Measurements from ENCODE around the gene PCIF1. TPM values are rescaled to one million over a fixed set of nuclear protein-coding genes. Genes with fewer than 3 reads are reported as not detected.
"Not testable (repeated sequence)": the region's sequence is repeated elsewhere in the genome, so short reads cannot be mapped to it uniquely, and the experiment has no call there.

PCIF1 gene
- total RNA-seq, 2 experiments from 2014 or later: 24.0 to 27.4 TPM

DNA sequence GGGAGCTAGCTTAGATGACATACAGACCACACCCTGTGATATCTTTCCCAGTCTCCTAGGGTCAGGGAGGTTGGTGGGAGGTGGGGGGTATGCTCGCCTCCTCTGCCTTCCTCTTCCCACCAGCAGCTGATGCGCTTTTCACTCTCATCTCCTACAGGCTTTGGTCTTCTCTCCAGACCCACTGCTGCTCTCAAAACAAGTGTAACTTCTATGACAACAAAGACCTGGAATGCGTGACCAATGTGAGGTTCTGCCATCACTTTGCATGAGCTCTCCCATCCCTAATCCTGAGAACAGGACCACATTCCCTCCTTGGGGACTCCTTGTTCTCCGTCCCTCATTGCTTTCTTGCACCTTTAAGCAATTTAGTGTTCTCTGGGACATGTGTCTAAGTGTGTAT lies 40.7 kb upstream of the PCIF1 start:
- Mint-ChIP-seq H3K4me3 (no peak overlapping the region), H3K36me3 (ENCODE audit: low read depth) (peaks cover 18% of the 10 kb centered on the region), H3K27ac (no peak overlapping the region), H3K9me3 (ENCODE audit: low read depth) (no peaks in the 10 kb centered on the region), H3K4me1 (peaks cover 31% of the 10 kb centered on the region), H3K27me3 (no peaks in the 10 kb centered on the region)
- ChIA-PET CTCF (no interaction called here), POLR2A (no interaction called here)
- ATAC-seq (no peak), DNase-seq (no peak)
- intact Hi-C loops (cut with DNase I, micrococcal nuclease): no loop called here

GRCh38 chr20:45894797-45895196 lies 39.7 kb upstream of the PCIF1 start:
- Mint-ChIP-seq H3K9me3 (ENCODE audit: low read depth) (no peaks in the 10 kb centered on the region), H3K27ac (no peak overlapping the region), H3K27me3 (no peaks in the 10 kb centered on the region), H3K4me1 (peaks cover 25% of the 10 kb centered on the region), H3K4me3 (no peak overlapping the region), H3K36me3 (ENCODE audit: low read depth) (peaks cover 18% of the 10 kb centered on the region)
- CTCF ChIA-PET: no interaction called here
- POLR2A ChIA-PET: no interaction called here
- ATAC-seq (no peak), DNase-seq (no peak)
- intact Hi-C loops (cut with DNase I, micrococcal nuclease): no loop called here

- Mint-ChIP-seq H3K27me3 (no peaks in the 10 kb centered on the region), H3K36me3 (ENCODE audit: low read depth) (peaks cover 18% of the 10 kb centered on the region), H3K27ac (no peak overlapping the region), H3K9me3 (ENCODE audit: low read depth) (no peaks in the 10 kb centered on the region), H3K4me3 (no peak overlapping the region), H3K4me1 (peaks cover 18% of the 10 kb centered on the region)
- ATAC-seq: no peak
- intact Hi-C loops (cut with DNase I, micrococcal nuclease): no loop called here
- ChIA-PET POLR2A (no interaction called here), CTCF (no interaction called here)
- DNase-seq: no peak
Observed at GRCh38 chr20:45896641-45897161, 37.8 kb upstream of the PCIF1 start.

GRCh38 chr20:45897289-45897688 lies 37.2 kb upstream of the PCIF1 start:
- ChIA-PET CTCF (no interaction called here), POLR2A (no interaction called here)
- H3K27ac Mint-ChIP-seq: no peak overlapping the region
- H3K9me3 Mint-ChIP-seq (ENCODE audit: low read depth): no peaks in the 10 kb centered on the region
- intact Hi-C loops (cut with DNase I, micrococcal nuclease): no loop called here
- DNase-seq: no peak
- H3K36me3 Mint-ChIP-seq (ENCODE audit: low read depth): peaks cover 18% of the 10 kb centered on the region
- no peak for ATAC-seq
- no peak overlapping the region for H3K4me3 Mint-ChIP-seq
- no peaks in the 10 kb centered on the region for H3K27me3 Mint-ChIP-seq
- peaks cover 14% of the 10 kb centered on the region for H3K4me1 Mint-ChIP-seq

- Mint-ChIP-seq H3K27me3 (no peaks in the 10 kb centered on the region), H3K9me3 (ENCODE audit: low read depth) (no peaks in the 10 kb centered on the region), H3K4me3 (no peak overlapping the region), H3K4me1 (peaks cover 10% of the 10 kb centered on the region), H3K27ac (no peak overlapping the region), H3K36me3 (ENCODE audit: low read depth) (peaks cover 14% of the 10 kb centered on the region)
- ATAC-seq: no peak
- intact Hi-C loops (cut with DNase I, micrococcal nuclease): no loop called here
- ChIA-PET POLR2A (no interaction called here), CTCF (no interaction called here)
- DNase-seq: no peak
Observed at GRCh38 chr20:45897692-45898091, 36.8 kb upstream of the PCIF1 start.

GRCh38 chr20:45898285-45898684 lies 36.2 kb upstream of the PCIF1 start:
- Mint-ChIP-seq H3K27ac (no peak overlapping the region), H3K4me1 (peaks cover 5% of the 10 kb centered on the region), H3K4me3 (no peak overlapping the region), H3K27me3 (no peaks in the 10 kb centered on the region), H3K9me3 (ENCODE audit: low read depth) (no peaks in the 10 kb centered on the region), H3K36me3 (ENCODE audit: low read depth) (peaks cover 14% of the 10 kb centered on the region)
- DNase-seq (no peak), ATAC-seq (no peak)
- intact Hi-C loops (cut with DNase I, micrococcal nuclease): no loop called here
- ChIA-PET CTCF (no interaction called here), POLR2A (interaction anchor here (0.6 kb wide), 1 partner anchor 19 kb away, joined by 3 read pairs; no protein-coding TSS in a partner anchor)

- no peak overlapping the region for H3K4me3 Mint-ChIP-seq
- ChIA-PET POLR2A (interaction anchor here (0.5 kb wide), 1 partner anchor 144 kb away, joined by 7 read pairs; no protein-coding TSS in a partner anchor), CTCF (no interaction called here)
- no peaks in the 10 kb centered on the region for H3K9me3 Mint-ChIP-seq (ENCODE audit: low read depth)
- no peaks in the 10 kb centered on the region for H3K4me1 Mint-ChIP-seq
- no peak for ATAC-seq
- intact Hi-C loops (cut with DNase I, micrococcal nuclease): no loop called here
- peaks cover 9% of the 10 kb centered on the region for H3K36me3 Mint-ChIP-seq (ENCODE audit: low read depth)
- no peak overlapping the region for H3K27ac Mint-ChIP-seq
- DNase-seq: no peak
- no peaks in the 10 kb centered on the region for H3K27me3 Mint-ChIP-seq
Observed at GRCh38 chr20:45899046-45899835, 35.2 kb upstream of the PCIF1 start.

- ATAC-seq; H3K27ac Mint-ChIP-seq; H3K9me3 Mint-ChIP-seq (ENCODE audit: low read depth); DNase-seq; H3K4me1 Mint-ChIP-seq; H3K4me3 Mint-ChIP-seq; H3K27me3 Mint-ChIP-seq; H3K36me3 Mint-ChIP-seq (ENCODE audit: low read depth); POLR2A ChIA-PET; intact Hi-C loops (cut with DNase I, micrococcal nuclease): not testable (repeated sequence)
- CTCF ChIA-PET: interaction anchor here (1.1 kb wide), 1 partner anchor 76 kb away, joined by 3 read pairs; no protein-coding TSS in a partner anchor
Observed at GRCh38 chr20:45901332-45901731, 33.2 kb upstream of the PCIF1 start.

GRCh38 chr20:45902199-45902701 lies 32.2 kb upstream of the PCIF1 start:
- ChIA-PET CTCF (interaction anchor here (0.5 to 1.1 kb wide), 3 partner anchors 22 to 99 kb away, joined by 3 read pairs; no protein-coding TSS in a partner anchor), POLR2A (interaction anchor here (0.7 kb wide), 1 partner anchor 33 kb away, joined by 3 read pairs; no protein-coding TSS in a partner anchor)
- ATAC-seq (no peak), DNase-seq (no peak)
- no peaks in the 10 kb centered on the region for H3K4me1 Mint-ChIP-seq
- no peak overlapping the region for H3K27ac Mint-ChIP-seq
- no peaks in the 10 kb centered on the region for H3K27me3 Mint-ChIP-seq
- no peaks in the 10 kb centered on the region for H3K9me3 Mint-ChIP-seq (ENCODE audit: low read depth)
- intact Hi-C loops (cut with DNase I, micrococcal nuclease): no loop called here
- no peak overlapping the region for H3K4me3 Mint-ChIP-seq
- H3K36me3 Mint-ChIP-seq (ENCODE audit: low read depth): peaks cover 2% of the 10 kb centered on the region

GRCh38 chr20:45904583-45905504 lies 29.6 kb upstream of the PCIF1 start:
- Mint-ChIP-seq H3K4me3 (no peak overlapping the region), H3K27ac (no peak overlapping the region), H3K9me3 (ENCODE audit: low read depth) (no peaks in the 10 kb centered on the region), H3K4me1 (no peaks in the 10 kb centered on the region), H3K36me3 (ENCODE audit: low read depth) (no peaks in the 10 kb centered on the region), H3K27me3 (no peaks in the 10 kb centered on the region)
- ChIA-PET POLR2A (interaction anchor here (0.5 kb wide), 1 partner anchor 212 kb away, joined by 7 read pairs; no protein-coding TSS in a partner anchor), CTCF (interaction anchor here (0.7 to 1.0 kb wide), 4 partner anchors 19 to 109 kb away, joined by 3 to 4 read pairs (median 3); no protein-coding TSS in a partner anchor)
- DNase-seq: no peak
- intact Hi-C loops (cut with DNase I, micrococcal nuclease): no loop called here
- ATAC-seq: no peak

DNA sequence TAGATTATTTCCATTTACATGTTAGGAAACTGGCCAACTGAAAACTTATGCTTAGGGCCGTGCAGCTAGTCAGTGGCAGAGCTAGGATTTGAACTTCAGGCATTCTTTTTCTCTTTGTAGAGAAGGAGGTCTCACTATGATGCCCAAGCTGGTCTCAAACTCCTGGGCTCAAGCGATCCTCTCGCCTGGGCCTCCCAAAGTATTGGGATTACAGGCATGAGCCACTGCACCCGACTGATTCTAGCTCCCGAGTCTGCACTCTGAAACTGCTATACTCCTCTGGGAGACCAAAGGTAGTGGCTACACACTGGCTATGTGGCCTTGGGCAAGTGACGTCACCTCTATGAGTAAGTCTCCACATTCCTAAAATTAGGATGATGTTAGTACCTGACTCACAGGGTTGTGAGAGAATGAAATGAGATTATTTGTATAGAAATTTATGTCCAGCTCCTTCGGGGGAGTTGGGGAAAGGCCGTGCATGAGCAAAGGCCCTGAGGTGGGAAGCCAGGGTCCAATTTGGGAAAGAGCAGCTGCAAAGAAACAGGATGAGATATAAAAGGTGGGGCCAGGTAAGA lies 28.9 kb upstream of the PCIF1 start:
- Mint-ChIP-seq H3K36me3 (ENCODE audit: low read depth) (no peaks in the 10 kb centered on the region), H3K4me3 (no peak overlapping the region), H3K4me1 (peaks cover 2% of the 10 kb centered on the region), H3K27me3 (no peaks in the 10 kb centered on the region), H3K9me3 (ENCODE audit: low read depth) (no peaks in the 10 kb centered on the region), H3K27ac (no peak overlapping the region)
- intact Hi-C loops (cut with DNase I, micrococcal nuclease): no loop called here
- POLR2A ChIA-PET: interaction anchor here (0.5 to 0.6 kb wide), 2 partner anchors 109 to 211 kb away, joined by 7 read pairs; no protein-coding TSS in a partner anchor
- ATAC-seq (no peak), DNase-seq (no peak)
- CTCF ChIA-PET: interaction anchor here (0.7 to 1.0 kb wide), 4 partner anchors 18 to 109 kb away, joined by 3 to 4 read pairs (median 3); no protein-coding TSS in a partner anchor
